Measurements from ENCODE around the gene SKIL.

Gene SKIL

GRCh38 chr3:170438836-170439235 lies 81.3 kb downstream of the SKIL start:
- DNase-seq = no peak

- no peak for DNase-seq
These were observed 82.8 kb downstream of the SKIL start for GRCh38 chr3:170440344-170440743.

GRCh38 chr3:170441412-170441811 lies 83.9 kb downstream of the SKIL start:
- no peak for DNase-seq

GRCh38 chr3:170442947-170443346 lies 85.4 kb downstream of the SKIL start:
- DNase-seq = no peak

- no peak for DNase-seq
These were observed 85.9 kb downstream of the SKIL start for GRCh38 chr3:170443457-170443856.

Measured in T1000 (cell line).